IPS DF 4.7 (cell line): ENCODE results near the gene MT1HL1.

Source experiments
- DNase-seq: peaks from one replicate; pipeline ENCODE4 v3.0.0-alpha.2; 2013; ENCODE audit warnings: low spot score; ENCODE audit errors: extremely low read depth

The MT1HL1 gene

GRCh38 chr1:237004116-237004515 lies at the start of gene MT1HL1:
MT1HL1 (minus strand) TSS chr1:237004441; CDS start chr1:237004372, 69 bp downstream.
- DNase-seq, result no peak

- DNase-seq, result no peak
These were observed 46.7 kb upstream of the MT1HL1 start for GRCh38 chr1:237050915-237051314.

GRCh38 chr1:237050185-237050584 lies 45.9 kb upstream of the MT1HL1 start:
- DNase-seq, result no peak

GRCh38 chr1:237048803-237049202 lies 44.6 kb upstream of the MT1HL1 start:
- DNase-seq, result no peak

GRCh38 chr1:237045278-237046016 lies 41.2 kb upstream of the MT1HL1 start:
- no peak for DNase-seq

GRCh38 chr1:237043846-237044636 lies 39.8 kb upstream of the MT1HL1 start:
- no peak for DNase-seq

- DNase-seq, result no peak
These were observed 38.8 kb upstream of the MT1HL1 start for GRCh38 chr1:237042892-237043576.

GRCh38 chr1:237042526-237042891 lies 38.3 kb upstream of the MT1HL1 start:
- DNase-seq, result no peak

GRCh38 chr1:237041795-237042525 lies 37.7 kb upstream of the MT1HL1 start, which contains the start of gene RYR2:
RYR2 (plus strand) TSS chr1:237042184; CDS start chr1:237042522, 338 bp downstream.
- DNase-seq, result no peak

GRCh38 chr1:237041461-237041794 lies 37.2 kb upstream of the MT1HL1 start:
- no peak for DNase-seq

GRCh38 chr1:237040823-237041222 lies 36.6 kb upstream of the MT1HL1 start:
- no peak for DNase-seq

GRCh38 chr1:237038211-237038610 lies 34.0 kb upstream of the MT1HL1 start:
- no peak for DNase-seq

- DNase-seq, result no peak
These were observed 31.5 kb upstream of the MT1HL1 start for GRCh38 chr1:237035759-237036158.

- DNase-seq, result no peak
These were observed 29.6 kb upstream of the MT1HL1 start for GRCh38 chr1:237033804-237034203.

GRCh38 chr1:237033061-237033460 lies 28.8 kb upstream of the MT1HL1 start:
- no peak for DNase-seq

GRCh38 chr1:237032029-237032428 lies 27.8 kb upstream of the MT1HL1 start:
- DNase-seq, result peak; percentile 90

GRCh38 chr1:237031480-237031879 lies 27.2 kb upstream of the MT1HL1 start:
- no peak for DNase-seq

GRCh38 chr1:237029850-237030535 lies 25.8 kb upstream of the MT1HL1 start:
- DNase-seq, result no peak

GRCh38 chr1:237029240-237029639 lies 25.0 kb upstream of the MT1HL1 start:
- no peak for DNase-seq

- no peak for DNase-seq
These were observed 21.3 kb upstream of the MT1HL1 start for GRCh38 chr1:237025358-237026074.
